Mesodermal cell (in vitro differentiated cells): ENCODE measurements around the gene PAM16.
A peak's percentile ranks its signal among the peaks of the same experiment; 100 is the strongest.

Source experiments
- H3K27ac ChIP-seq: 2 replicates; pipeline ENCODE4 v1.7.0; 2013; ENCODE audit warnings: mild to moderate bottlenecking, low read depth, low read length, moderate library complexity; ENCODE audit not compliant: severe bottlenecking
- H3K36me3 ChIP-seq: 2 replicates; pipeline ENCODE4 v1.7.1; 2013; ENCODE audit warnings: mild to moderate bottlenecking, low read length, moderate library complexity; ENCODE audit not compliant: control insufficient read depth, insufficient read depth
- H3K4me1 ChIP-seq: one replicate; pipeline ENCODE4 v1.7.1; 2013; ENCODE audit warnings: mild to moderate bottlenecking, low read length; ENCODE audit not compliant: insufficient read depth, control insufficient read depth, poor library complexity, severe bottlenecking
- H3K4me3 ChIP-seq: 2 replicates; pipeline ENCODE4 v1.7.0; 2013; ENCODE audit warnings: low read length, control low read depth, mild to moderate bottlenecking; ENCODE audit not compliant: insufficient read depth, poor library complexity, severe bottlenecking; ENCODE audit errors: extremely low read depth
- H3K9me3 ChIP-seq: 2 replicates; pipeline ENCODE4 v1.7.1; 2013; ENCODE audit warnings: mild to moderate bottlenecking, low read length, moderate library complexity; ENCODE audit not compliant: control insufficient read depth
- WGBS, 2 experiments: methylation state at CpG; one replicate each; pipeline ENCODE4 v1.1.5; 2013; ENCODE audit warnings: missing lambda C conversion rate in 2 of 2; ENCODE audit not compliant: insufficient coverage in 2 of 2; 5-methylcytosine and 5-hydroxymethylcytosine counted together

The PAM16 gene

DNA sequence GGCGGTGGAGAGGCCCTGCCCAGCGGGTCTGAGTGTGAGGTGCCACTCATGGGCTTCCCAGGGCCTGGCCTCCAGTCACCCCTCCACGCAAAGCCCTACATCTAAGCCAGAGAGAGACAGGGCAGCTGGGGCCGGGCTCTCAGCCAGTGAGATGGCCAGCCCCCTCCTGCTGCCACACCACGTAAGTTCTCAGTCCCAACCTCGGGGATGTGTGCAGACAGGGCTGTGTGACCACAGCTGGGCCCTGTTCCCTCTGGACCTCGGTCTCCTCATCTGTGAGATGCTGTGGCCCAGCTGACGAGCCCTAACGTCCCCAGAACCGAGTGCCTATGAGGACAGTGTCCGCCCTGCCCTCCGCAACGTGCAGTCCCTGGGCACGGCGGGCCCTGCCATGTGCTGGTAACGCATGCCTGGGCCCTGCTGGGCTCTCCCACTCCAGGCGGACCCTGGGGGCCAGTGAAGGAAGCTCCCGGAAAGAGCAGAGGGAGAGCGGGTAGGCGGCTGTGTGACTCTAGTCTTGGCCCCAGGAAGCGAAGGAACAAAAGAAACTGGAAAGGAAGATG, 31.8 kb upstream of the PAM16 start:
- H3K9me3 ChIP-seq: no peaks in the 10 kb centered on the region
- 94 to 95% methylated on average over 16 to 19 of the region's 21 CpGs for WGBS, 2 experiments
- no peak overlapping the region for H3K4me3 ChIP-seq
- H3K27ac ChIP-seq: peak overlapping the region; percentile 23
- H3K36me3 ChIP-seq: peaks cover 27% of the 10 kb centered on the region
- H3K4me1 ChIP-seq: peaks cover 54% of the 10 kb centered on the region

DNA sequence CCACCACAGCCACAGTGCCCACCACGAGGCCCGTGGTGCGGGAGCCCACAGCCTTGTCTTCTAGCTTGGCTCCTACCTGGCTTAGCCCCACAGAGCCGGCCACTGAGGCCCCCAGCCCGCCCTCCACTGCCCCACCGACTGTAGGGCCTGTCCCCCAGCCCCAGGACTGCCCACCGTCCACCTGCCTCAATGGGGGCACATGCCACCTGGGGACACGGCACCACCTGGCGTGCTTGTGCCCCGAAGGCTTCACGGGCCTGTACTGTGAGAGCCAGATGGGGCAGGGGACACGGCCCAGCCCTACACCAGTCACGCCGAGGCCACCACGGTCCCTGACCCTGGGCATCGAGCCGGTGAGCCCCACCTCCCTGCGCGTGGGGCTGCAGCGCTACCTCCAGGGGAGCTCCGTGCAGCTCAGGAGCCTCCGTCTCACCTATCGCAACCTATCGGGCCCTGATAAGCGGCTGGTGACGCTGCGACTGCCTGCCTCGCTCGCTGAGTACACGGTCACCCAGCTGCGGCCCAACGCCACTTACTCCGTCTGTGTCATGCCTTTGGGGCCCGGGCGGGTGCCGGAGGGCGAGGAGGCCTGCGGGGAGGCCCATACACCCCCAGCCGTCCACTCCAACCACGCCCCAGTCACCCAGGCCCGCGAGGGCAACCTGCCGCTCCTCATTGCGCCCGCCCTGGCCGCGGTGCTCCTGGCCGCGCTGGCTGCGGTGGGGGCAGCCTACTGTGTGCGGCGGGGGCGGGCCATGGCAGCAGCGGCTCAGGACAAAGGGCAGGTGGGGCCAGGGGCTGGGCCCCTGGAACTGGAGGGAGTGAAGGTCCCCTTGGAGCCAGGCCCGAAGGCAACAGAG, 31.0 kb upstream of the PAM16 start:
- H3K4me1 ChIP-seq: peaks cover 49% of the 10 kb centered on the region
- 98% methylated on average over 40 to 45 of the region's 55 CpGs for WGBS, 2 experiments
- peaks cover 23% of the 10 kb centered on the region for H3K36me3 ChIP-seq
- peak overlapping the region; percentile 23 for H3K27ac ChIP-seq
- no peaks in the 10 kb centered on the region for H3K9me3 ChIP-seq
- H3K4me3 ChIP-seq: no peak overlapping the region

DNA sequence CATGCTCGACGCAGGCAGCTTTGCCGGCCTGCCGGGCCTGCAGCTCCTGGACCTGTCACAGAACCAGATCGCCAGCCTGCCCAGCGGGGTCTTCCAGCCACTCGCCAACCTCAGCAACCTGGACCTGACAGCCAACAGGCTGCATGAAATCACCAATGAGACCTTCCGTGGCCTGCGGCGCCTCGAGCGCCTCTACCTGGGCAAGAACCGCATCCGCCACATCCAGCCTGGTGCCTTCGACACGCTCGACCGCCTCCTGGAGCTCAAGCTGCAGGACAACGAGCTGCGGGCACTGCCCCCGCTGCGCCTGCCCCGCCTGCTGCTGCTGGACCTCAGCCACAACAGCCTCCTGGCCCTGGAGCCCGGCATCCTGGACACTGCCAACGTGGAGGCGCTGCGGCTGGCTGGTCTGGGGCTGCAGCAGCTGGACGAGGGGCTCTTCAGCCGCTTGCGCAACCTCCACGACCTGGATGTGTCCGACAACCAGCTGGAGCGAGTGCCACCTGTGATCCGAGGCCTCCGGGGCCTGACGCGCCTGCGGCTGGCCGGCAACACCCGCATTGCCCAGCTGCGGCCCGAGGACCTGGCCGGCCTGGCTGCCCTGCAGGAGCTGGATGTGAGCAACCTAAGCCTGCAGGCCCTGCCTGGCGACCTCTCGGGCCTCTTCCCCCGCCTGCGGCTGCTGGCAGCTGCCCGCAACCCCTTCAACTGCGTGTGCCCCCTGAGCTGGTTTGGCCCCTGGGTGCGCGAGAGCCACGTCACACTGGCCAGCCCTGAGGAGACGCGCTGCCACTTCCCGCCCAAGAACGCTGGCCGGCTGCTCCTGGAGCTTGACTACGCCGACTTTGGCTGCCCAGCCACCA, 30.2 kb upstream of the PAM16 start:
- H3K36me3 ChIP-seq: peaks cover 23% of the 10 kb centered on the region
- peaks cover 48% of the 10 kb centered on the region for H3K4me1 ChIP-seq
- no peaks in the 10 kb centered on the region for H3K9me3 ChIP-seq
- WGBS, 2 experiments: 96 to 98% methylated on average over 59 of the region's 59 CpGs
- H3K4me3 ChIP-seq: no peak overlapping the region
- no peak overlapping the region for H3K27ac ChIP-seq

DNA sequence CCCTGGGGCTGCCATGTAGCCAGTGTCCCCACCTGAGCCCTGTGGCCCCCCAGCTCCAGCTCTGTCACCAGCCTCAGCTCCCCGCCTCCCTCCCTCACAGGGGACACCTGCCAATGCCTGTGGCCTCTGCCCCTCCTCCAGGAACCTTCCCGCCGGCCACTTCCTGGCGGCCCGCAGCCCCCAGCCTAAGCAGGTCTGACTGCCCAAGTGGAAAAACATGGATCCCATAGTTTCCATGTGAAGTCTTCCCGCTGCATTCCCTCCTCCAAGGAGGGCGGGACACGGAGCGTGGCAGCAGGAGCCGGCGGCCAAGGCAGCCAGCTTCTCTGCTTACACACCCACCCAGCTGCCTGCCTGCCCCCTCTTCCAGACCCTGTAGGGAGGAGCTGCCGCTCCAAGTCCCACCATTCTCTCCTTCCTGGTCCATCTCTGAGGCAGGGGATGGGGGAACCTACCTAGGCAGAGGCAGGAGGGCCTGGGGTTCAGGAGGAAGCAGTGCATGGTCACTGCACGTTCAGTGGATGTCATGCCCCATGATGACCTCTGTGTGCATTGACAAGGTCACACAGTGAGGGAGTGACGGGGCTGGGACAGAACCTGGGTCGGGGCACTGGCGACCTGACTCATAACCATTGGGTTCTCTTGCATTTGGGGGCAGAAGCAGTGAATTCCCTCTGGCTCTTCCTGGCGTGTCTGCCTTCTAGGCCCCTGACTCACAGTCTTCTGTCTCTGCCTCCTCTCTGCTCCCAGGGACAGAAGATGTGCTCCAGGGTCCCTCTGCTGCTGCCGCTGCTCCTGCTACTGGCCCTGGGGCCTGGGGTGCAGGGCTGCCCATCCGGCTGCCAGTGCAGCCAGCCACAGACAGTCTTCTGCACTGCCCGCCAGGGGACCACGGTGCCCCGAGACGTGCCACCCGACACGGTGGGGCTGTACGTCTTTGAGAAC, 29.3 kb upstream of the PAM16 start:
- no peaks in the 10 kb centered on the region for H3K9me3 ChIP-seq
- H3K36me3 ChIP-seq: peaks cover 26% of the 10 kb centered on the region
- peaks cover 51% of the 10 kb centered on the region for H3K4me1 ChIP-seq
- H3K4me3 ChIP-seq: no peak overlapping the region
- H3K27ac ChIP-seq: peak overlapping the region; percentile 41
- WGBS, 2 experiments: 89 to 90% methylated on average over 24 to 25 of the region's 26 CpGs

DNA sequence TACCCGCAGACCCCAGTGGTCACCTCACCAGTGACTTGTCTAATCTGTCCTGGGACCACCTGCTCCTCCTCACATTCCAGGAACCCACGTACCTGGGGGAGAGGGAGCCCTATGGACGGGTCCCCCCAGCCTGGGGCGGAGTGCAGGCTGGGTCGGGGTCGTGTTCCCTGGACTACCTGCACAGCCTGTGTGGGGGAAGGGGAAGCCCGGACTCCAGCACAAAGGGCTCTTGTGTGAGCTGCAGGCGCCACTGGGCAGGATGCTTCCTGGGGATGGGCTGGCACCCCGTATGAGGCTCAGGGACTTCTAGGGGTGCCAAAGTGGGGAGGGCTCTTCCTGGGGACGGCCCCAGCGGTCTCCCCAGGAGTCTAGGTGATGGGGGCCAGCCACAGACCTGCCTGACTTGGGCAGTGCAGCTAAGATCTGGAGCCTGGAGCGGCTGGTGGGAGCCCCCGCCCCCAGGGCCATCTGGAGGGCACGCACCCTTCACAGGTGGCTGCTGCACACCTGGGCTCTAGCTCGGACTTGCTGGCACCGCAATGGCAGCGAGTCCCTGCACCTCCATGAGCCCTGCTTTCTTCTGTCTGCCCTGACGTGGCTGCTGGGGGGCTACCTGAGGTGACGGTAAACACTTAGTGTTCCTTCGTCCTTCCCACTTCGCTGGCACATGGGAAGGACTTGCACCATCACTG, 28.0 kb upstream of the PAM16 start:
- Histone ChIP-seq H3K4me1 (peaks cover 48% of the 10 kb centered on the region), H3K36me3 (peaks cover 26% of the 10 kb centered on the region), H3K9me3 (no peaks in the 10 kb centered on the region), H3K27ac (no peak overlapping the region), H3K4me3 (no peak overlapping the region)
- WGBS, 2 experiments: 92 to 93% methylated on average over 17 to 18 of the region's 21 CpGs

DNA sequence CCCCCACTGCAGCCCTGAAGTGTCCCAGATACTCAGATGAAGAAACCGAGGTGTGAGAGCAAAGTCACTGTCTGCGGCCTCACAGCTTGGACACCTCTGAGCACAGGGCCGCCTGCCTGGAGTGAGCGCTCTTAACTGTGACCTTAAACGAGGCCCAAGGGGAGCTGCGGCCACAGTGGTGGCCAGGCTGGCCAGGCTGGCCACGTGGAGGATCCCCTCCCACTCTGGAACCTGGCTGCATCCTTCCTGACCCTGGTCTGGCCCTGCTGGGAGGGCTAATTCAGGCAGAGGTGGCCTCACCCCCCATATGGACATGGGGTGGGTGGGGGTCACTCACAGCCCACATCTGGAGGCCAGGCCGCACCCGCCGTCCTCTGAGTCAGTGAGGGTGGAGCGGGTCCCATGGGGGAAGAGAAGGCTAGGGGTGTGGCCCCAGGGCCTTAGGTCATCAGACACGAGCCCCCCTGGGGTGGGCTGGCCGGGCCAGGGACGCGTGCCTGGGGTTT, 27.1 kb upstream of the PAM16 start:
- Histone ChIP-seq H3K36me3 (peaks cover 19% of the 10 kb centered on the region), H3K9me3 (no peaks in the 10 kb centered on the region), H3K27ac (no peak overlapping the region), H3K4me1 (peaks cover 52% of the 10 kb centered on the region), H3K4me3 (no peak overlapping the region)
- WGBS, 2 experiments: 90 to 92% methylated on average over 14 to 15 of the region's 15 CpGs

DNA sequence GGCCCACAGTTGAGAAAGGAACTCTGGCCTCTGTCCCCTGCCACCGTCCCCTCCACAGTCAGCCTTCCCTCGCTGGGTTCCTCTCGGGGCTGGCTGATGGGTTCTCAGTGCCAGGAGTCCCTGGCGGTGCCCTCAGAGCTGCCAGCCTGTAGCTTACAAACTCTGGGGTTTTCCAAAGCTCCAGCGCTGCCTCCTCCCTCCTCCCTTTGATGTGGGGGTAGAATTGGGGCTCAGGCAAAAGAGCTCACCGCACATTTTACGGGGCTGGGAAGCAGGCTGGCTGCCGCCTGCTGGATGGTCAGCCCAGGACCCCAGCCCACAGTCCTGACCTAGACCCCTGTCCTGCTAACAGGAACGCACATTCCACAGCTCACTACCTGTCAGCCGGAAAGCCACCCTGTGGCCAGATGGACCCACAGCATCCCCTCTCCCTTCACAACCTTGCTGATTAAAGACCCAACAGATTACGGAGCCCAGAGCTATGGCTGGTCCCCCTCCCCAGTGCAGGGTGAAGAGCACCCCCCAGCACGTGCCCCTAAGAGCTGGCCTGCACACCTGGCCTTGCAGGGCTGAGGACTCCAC, 26.5 kb upstream of the PAM16 start:
- peaks cover 58% of the 10 kb centered on the region for H3K4me1 ChIP-seq
- WGBS, 2 experiments: 58 to 79% methylated on average over 8 to 9 of the region's 12 CpGs
- H3K36me3 ChIP-seq: peaks cover 14% of the 10 kb centered on the region
- no peak overlapping the region for H3K4me3 ChIP-seq
- H3K27ac ChIP-seq: no peak overlapping the region
- no peaks in the 10 kb centered on the region for H3K9me3 ChIP-seq

DNA sequence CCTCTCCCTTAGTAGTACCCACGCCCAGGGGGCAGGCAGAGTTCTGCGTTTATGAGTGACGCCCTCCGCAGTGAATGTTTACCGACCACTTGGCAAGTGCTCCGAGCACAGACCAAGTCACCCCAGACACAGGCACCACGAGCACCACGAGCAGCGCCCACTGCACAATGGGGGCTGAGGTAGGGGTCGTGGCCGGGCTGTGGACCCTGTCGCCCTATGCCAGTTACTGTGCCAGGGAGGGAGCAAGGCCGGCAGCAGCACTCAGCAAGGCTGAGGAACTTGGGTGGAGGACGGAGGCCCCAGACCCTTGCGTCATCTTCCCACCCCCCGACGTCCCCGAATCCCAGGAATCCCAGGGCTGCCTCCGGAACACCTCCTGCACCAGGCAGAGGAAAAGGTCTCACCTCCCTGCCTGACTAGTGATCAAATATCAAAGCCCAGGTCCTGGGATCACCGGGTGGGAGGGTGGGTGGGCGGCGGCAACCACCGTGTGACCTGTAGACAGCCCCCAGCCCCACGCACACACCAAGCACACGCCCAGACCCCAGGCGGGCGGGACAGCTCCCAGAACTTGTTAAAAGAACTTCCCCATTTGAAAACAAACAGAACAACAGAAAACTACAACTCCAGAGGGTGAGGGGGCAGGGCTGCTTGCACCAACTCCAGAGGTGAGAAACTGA, 25.9 kb upstream of the PAM16 start:
- peaks cover 11% of the 10 kb centered on the region for H3K36me3 ChIP-seq
- WGBS, 2 experiments: 77 to 80% methylated on average over 14 to 15 of the region's 27 CpGs
- H3K27ac ChIP-seq: peak overlapping the region; percentile 8
- H3K4me1 ChIP-seq: peaks cover 58% of the 10 kb centered on the region
- no peaks in the 10 kb centered on the region for H3K9me3 ChIP-seq
- H3K4me3 ChIP-seq: no peak overlapping the region
